Gastrocnemius medialis (tissue), 4 donors: ENCODE data around the gene MAP3K5. TPM values are rescaled to one million over a fixed set of nuclear protein-coding genes. Genes with fewer than 3 reads are reported as not detected.

Experiments used
- ATAC-seq, 2 donors: fragments of 150-250 bp; one replicate each; pipeline ENCODE4 v1.9.1; 2016
- DNase-seq, 2 donors: peaks; one replicate each; pipeline ENCODE4 v3.0.0-alpha.2; 2019
- H3K27ac ChIP-seq, 4 donors: fragments of 200-600 bp; sonication (generic); 1 replicate in 1 of 4; 2 replicates in 3 of 4; pipeline ENCODE4 v1.5.1; 2016 to 2018; ENCODE audit warnings: mild to moderate bottlenecking in 2 of 4, moderate library complexity in 1 of 4
- H3K27me3 ChIP-seq, 3 donors: fragments of 200-600 bp; sonication (generic) in 2 of 3; 1 replicate in 1 of 3; 2 replicates in 2 of 3; pipeline versions ENCODE4 v1.5.1 to v1.6.0; 2016 to 2019; ENCODE audit warnings: mild to moderate bottlenecking in 1 of 3, moderate library complexity in 1 of 3
- H3K36me3 ChIP-seq, 2 donors: fragments of 200-600 bp; sonication (generic) in 1 of 2; one replicate each; pipeline ENCODE4 v1.5.1; 2017 to 2018
- H3K4me1 ChIP-seq, 2 donors: fragments of 200-600 bp; sonication (generic) in 1 of 2; one replicate each; pipeline ENCODE4 v1.5.1; 2016 to 2017; ENCODE audit warnings: mild to moderate bottlenecking in 2 of 2
- H3K4me3 ChIP-seq, 4 donors: fragments of 200-600 bp; sonication (generic) in 3 of 4; 1 replicate in 1 of 4; 2 replicates in 3 of 4; pipeline ENCODE4 v1.5.1; 2016 to 2019; ENCODE audit warnings: mild to moderate bottlenecking in 2 of 4
- H3K9me3 ChIP-seq, 3 donors: fragments of 200-600 bp; sonication (generic) in 2 of 3; 1 replicate in 1 of 3; 2 replicates in 2 of 3; pipeline ENCODE4 v1.5.1; 2016 to 2019
- POLR2A ChIP-seq, 2 donors: fragments of 450-650 bp; IDR thresholded peaks; one replicate each; pipeline ENCODE4 v1.6.1; 2017; ENCODE audit warnings: antibody characterized with exemption in 2 of 2, mild to moderate bottlenecking in 2 of 2, moderate library complexity in 2 of 2
- in situ Hi-C, 4 donors: fragments of 200-750 bp; cut with MboI; loops; one replicate each; pipeline versions ENCODE4 v1.15.0 to v1.8.0; 2017; ENCODE audit warnings: low sequenced_read_pairs in 4 of 4
- intact Hi-C: fragments of 100-400 bp; cut with DNase I; formaldehyde crosslinking; loops from one replicate; pipeline ENCODE4 v1.15.1; 2023; ENCODE audit warnings: low total_unique reads
- total RNA-seq, 4 donors: library from RNA; depleted of rRNA; stranded (reverse); fragments of >200 nt; gene quantifications; one replicate each; pipeline versions ENCODE4 v1.1.0 to v1.2.3, GENCODE V29; 2016
- TF ChIP-seq, protein P1 (sequence below), 5 experiments: fragments of 450-650 bp in 3 of 5; fragments of 200-600 bp in 2 of 5; sonication (generic) in 2 of 5; IDR thresholded peaks in 4 of 5; conservative IDR thresholded peaks in 1 of 5; 1 replicate in 4 of 5; 2 replicates in 1 of 5; pipeline ENCODE4 v1.5.1; 2016 to 2019; ENCODE audit warnings: antibody characterized with exemption in 5 of 5, mild to moderate bottlenecking in 3 of 5, moderate library complexity in 3 of 5

Gene MAP3K5, protein sequence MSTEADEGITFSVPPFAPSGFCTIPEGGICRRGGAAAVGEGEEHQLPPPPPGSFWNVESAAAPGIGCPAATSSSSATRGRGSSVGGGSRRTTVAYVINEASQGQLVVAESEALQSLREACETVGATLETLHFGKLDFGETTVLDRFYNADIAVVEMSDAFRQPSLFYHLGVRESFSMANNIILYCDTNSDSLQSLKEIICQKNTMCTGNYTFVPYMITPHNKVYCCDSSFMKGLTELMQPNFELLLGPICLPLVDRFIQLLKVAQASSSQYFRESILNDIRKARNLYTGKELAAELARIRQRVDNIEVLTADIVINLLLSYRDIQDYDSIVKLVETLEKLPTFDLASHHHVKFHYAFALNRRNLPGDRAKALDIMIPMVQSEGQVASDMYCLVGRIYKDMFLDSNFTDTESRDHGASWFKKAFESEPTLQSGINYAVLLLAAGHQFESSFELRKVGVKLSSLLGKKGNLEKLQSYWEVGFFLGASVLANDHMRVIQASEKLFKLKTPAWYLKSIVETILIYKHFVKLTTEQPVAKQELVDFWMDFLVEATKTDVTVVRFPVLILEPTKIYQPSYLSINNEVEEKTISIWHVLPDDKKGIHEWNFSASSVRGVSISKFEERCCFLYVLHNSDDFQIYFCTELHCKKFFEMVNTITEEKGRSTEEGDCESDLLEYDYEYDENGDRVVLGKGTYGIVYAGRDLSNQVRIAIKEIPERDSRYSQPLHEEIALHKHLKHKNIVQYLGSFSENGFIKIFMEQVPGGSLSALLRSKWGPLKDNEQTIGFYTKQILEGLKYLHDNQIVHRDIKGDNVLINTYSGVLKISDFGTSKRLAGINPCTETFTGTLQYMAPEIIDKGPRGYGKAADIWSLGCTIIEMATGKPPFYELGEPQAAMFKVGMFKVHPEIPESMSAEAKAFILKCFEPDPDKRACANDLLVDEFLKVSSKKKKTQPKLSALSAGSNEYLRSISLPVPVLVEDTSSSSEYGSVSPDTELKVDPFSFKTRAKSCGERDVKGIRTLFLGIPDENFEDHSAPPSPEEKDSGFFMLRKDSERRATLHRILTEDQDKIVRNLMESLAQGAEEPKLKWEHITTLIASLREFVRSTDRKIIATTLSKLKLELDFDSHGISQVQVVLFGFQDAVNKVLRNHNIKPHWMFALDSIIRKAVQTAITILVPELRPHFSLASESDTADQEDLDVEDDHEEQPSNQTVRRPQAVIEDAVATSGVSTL (N-terminal part only)
- total RNA-seq: 10 to 100 TPM in 1 of 4 donors, 1 to 10 TPM in 3; 2.9 to 46.9 (median 4.9) TPM

DNA sequence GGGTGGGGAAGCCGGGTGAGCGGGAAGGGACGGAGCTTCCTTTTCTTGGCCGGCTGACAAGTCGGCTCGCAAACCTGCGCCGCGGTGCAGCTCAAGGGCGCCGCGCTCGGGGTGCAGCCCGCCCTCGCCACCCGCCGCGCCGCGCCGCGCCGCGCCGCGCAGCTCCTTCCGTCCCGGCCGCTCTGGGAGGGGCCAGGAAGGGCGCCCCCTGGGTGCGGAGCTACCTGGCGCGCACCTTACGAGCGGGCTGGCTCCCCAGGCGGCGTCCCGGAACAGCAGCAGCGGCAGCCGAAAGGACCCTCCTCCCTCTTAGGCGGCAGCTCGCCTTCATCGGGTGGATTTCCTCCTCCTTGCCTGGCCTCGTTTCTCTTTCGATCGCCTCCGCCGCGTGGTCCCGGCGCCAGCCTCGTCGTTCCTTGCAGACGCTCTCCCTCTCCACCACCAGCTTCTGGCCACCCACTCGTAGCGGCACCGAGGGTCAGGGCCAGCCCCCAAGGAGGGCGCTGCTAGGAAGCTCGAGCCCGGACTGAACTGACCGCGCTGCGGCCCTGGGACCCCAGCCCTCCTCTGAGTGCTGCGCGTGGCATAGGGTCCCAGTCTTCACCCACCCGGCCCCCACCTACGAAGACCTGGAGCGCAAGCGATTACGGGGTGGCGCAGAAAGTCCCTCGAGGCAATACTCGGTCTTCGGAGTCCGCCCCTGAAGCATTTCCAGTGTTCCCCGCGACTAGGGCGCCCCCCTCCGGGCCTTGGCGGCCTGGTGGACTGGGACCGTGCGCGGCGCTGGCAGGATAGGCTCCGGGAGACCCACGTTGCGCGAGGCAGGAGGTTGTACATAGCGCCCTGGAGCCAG, at the start of gene MAP3K5:
Gene MAP3K5 (minus strand): TSS at position 68 of the 853 bp plus-strand sequence. CDS start 320 bp downstream, outside the sequence.
- intact Hi-C loops: loop anchor here (1.0 to 2.0 kb wide), 4 partner anchors 30 to 208 kb away; partner anchors contain the start of gene PEX7
- in situ Hi-C loops: loop anchor here (5.0 to 10.0 kb wide), 3 partner anchors 145 to 150 kb away; no protein-coding TSS in a partner anchor
- H3K4me1 ChIP-seq: peaks cover 8 to 28% of the 10 kb centered on the region in 2 donors

DNA sequence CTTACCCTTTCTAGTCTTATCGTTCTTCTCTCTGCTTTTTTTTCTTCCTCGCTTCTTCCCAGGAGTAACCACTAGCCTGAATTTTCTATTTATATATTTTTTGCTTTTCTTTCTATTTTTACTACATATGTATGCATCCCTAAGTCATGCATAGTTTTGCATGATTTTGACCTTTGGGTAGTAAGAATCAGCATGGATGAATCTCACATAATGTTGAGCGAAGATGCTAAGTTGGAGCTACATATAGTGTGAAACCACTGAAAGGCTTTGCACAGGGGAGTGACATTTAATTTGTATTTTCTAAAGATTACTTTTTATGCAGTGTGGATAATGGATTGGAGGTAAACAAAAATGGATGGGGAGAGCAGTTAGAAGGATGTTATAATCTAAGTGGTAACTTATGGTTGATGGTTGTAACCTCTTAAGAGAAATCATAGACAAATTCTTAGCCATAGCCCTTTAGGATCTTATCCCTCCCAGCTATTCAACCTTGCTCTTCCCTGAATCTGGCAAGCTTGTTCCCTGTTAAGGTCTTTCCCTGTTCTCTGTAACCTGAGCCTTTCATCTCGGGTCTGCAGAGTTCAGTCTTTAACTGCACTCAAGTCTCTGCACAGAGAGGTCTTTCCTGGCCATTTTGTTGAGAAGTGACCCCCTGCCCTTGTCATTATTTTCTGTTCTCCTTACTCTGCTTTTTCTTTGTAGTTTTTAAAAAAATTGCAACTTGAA, 48.2 kb upstream of the MAP3K5 start:
- intact Hi-C loops: no loop called here
- DNase-seq (no peak), ATAC-seq (no peak)
- Histone ChIP-seq H3K4me3 (no peak overlapping the region), H3K36me3 (no peaks in the 10 kb centered on the region), H3K27me3 (no peaks in the 10 kb centered on the region), H3K4me1 (peaks cover 0 to 4% of the 10 kb centered on the region in 2 donors), H3K9me3 (no peaks in the 10 kb centered on the region), H3K27ac (no peak overlapping the region)
- TF ChIP-seq, protein P1, sequence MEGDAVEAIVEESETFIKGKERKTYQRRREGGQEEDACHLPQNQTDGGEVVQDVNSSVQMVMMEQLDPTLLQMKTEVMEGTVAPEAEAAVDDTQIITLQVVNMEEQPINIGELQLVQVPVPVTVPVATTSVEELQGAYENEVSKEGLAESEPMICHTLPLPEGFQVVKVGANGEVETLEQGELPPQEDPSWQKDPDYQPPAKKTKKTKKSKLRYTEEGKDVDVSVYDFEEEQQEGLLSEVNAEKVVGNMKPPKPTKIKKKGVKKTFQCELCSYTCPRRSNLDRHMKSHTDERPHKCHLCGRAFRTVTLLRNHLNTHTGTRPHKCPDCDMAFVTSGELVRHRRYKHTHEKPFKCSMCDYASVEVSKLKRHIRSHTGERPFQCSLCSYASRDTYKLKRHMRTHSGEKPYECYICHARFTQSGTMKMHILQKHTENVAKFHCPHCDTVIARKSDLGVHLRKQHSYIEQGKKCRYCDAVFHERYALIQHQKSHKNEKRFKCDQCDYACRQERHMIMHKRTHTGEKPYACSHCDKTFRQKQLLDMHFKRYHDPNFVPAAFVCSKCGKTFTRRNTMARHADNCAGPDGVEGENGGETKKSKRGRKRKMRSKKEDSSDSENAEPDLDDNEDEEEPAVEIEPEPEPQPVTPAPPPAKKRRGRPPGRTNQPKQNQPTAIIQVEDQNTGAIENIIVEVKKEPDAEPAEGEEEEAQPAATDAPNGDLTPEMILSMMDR (IDR thresholded peaks at IDR 0.05 in 4 of 5, conservative IDR thresholded peaks at IDR 0.05 in 1 of 5): no peak
- no peak for TF ChIP-seq POLR2A (IDR thresholded peaks at IDR 0.05)
- in situ Hi-C loops: no loop called here

More for the DNA sequence above, at the start of gene MAP3K5:
- Histone ChIP-seq H3K4me3 (peak within 1 kb of the TSS; percentile 69 to 98 (median 84)), H3K27me3 (no peaks in the 10 kb centered on the region), H3K36me3 (no peaks in the 10 kb centered on the region), H3K9me3 (no peaks in the 10 kb centered on the region), H3K27ac (peak within 1 kb of the TSS; percentile 89 to 97 (median 93))
- TF ChIP-seq POLR2A (IDR thresholded peaks at IDR 0.05): peak in 1 of 2 donors; percentile 40
- TF ChIP-seq, protein P1 (IDR thresholded peaks at IDR 0.05 in 4 of 5, conservative IDR thresholded peaks at IDR 0.05 in 1 of 5): peak; percentile 55 to 81 (median 65)
- DNase-seq: peak; percentile 74 to 84
- peak; percentile 73 to 80 for ATAC-seq

DNA sequence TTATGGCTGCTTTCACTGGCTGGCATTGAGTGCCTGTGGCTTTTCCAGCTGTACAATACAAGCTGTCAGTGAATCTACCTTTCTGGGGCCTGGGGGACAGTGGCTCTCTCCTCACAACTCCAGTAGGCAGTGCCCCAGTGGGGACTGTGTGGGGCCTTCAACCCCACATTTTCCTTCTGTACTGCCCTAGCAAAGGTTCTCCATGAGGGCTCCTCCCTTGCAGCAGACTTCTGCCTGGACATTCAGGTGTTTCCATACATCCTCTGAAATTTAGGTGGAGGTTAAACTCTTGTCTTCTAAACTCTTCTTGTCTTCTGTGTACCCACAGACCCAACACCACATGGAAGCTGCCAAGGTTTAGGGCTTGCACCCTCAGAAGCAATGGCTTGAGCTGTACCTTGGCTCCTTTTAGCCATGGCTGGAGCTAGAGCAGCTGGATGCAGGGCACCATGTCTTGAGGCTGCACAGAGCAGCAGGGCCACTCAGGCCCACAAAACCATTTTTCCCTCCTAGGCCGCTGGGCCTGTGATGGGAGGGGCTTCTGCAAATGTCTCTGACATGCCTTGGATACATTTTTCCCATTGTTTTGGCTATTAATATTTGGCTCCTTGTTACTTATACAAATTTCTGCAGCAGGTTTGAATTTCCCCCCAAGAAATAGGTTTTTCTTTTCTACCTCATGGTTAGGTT, 39.7 kb upstream of the MAP3K5 start:
- TF ChIP-seq, protein P1 (IDR thresholded peaks at IDR 0.05 in 4 of 5, conservative IDR thresholded peaks at IDR 0.05 in 1 of 5): no peak
- no peak for TF ChIP-seq POLR2A (IDR thresholded peaks at IDR 0.05)
- DNase-seq (no peak), ATAC-seq (no peak)
- in situ Hi-C loops: no loop called here
- no peak overlapping the region for H3K27ac ChIP-seq
- H3K4me3 ChIP-seq: no peak overlapping the region
- H3K36me3 ChIP-seq: peaks cover 2 to 18% of the 10 kb centered on the region in 2 donors
- H3K4me1 ChIP-seq: no peaks in the 10 kb centered on the region
- no peaks in the 10 kb centered on the region for H3K27me3 ChIP-seq
- no peaks in the 10 kb centered on the region for H3K9me3 ChIP-seq
- intact Hi-C loops: no loop called here
